ENCODE data around the gene SIX4. TPM values are rescaled to one million over a fixed set of nuclear protein-coding genes. Genes with fewer than 3 reads are reported as not detected.
A peak's percentile ranks its signal among the peaks of the same experiment; 100 is the strongest.

SIX4 gene
- total and polyA plus RNA-seq, 9 of the 15 experiments (the other 6 are each of a cell fraction or from before 2014, with no cell fraction given): 0.77 to 8.6 (median 5.6) TPM

DNA sequence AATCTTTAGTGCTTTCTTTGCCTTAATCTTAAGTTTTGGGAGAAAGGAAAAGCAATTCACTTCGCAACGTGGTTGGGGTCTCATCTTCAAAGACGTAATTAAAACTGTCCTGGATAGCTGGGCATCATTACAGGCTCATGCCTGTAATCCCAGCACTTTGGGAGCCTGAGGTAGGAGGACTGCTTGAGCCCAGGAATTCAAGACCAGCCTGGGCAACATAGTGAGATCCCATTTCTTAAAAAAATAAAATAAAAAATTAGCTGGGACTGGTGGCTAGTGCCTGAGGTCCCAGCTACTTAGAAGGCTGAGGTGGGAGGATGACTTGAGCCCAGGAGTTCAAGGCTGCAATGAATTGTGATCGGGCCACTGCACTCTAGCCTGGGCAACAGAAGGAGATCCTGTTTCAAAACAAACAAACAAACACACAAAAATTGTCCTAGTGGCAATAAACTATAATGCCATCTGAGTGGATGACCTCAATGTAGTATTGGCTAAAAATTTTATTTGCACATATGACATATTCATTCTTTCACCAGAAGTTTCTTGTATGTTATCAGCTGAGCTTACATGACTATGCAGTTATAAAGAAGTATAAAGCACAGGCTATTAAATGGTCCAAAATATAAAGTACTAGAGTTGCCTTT is 8.8 kb upstream of the SIX4 start:
- H3K9ac ChIP-seq (ENCODE audit: insufficient read depth in 1 of 2, low read depth in 2 of 2, low read length in 2 of 2): no peak overlapping the region
- H3K27ac ChIP-seq (ENCODE audit: extremely low read depth, low read depth, low read length): no peak overlapping the region
- no peak overlapping the region for H3K4me2 ChIP-seq (ENCODE audit: insufficient read depth, low read length)
- TF ChIP-seq FOXA3 (CRISPR knock-in tag; conservative IDR thresholded peaks at IDR 0.05 in 1 of 2, IDR thresholded peaks at IDR 0.05 in 1 of 2) (no peak), NFE2L1 (tag; IDR thresholded peaks at IDR 0.05; ENCODE audit: borderline replicate concordance, low read depth) (no peak), KDM5B (IDR thresholded peaks at IDR 0.05; ENCODE audit: insufficient replicate concordance, low read depth, low read length) (no peak), FOXJ2 (tag; IDR thresholded peaks at IDR 0.05) (no peak), ZNF76 (CRISPR knock-in tag; IDR thresholded peaks at IDR 0.05; ENCODE audit: borderline replicate concordance) (no peak), LARP7 (IDR thresholded peaks at IDR 0.05) (no peak), MTA3 (IDR thresholded peaks at IDR 0.05; ENCODE audit: borderline replicate concordance) (no peak), PPARD (CRISPR knock-in tag; IDR thresholded peaks at IDR 0.05) (no peak), TFAM (CRISPR knock-in tag; conservative IDR thresholded peaks at IDR 0.05) (no peak), ZNF121 (CRISPR knock-in tag; conservative IDR thresholded peaks at IDR 0.05) (peak; percentile 59), ZNF316 (IDR thresholded peaks at IDR 0.05) (0 out of 2 replicates have a peak, but pooled peaks have one; percentile 9), U2AF2 (optimal IDR thresholded peaks at IDR 0.05; ENCODE audit: low read depth, low read length) (no peak), ZKSCAN3 (CRISPR knock-in tag; IDR thresholded peaks at IDR 0.05) (no peak), GATAD2A (IDR thresholded peaks at IDR 0.05) (no peak)
- H3K9me3 ChIP-seq (replicated peaks; ENCODE audit: control insufficient read depth, insufficient read depth, low read depth, low read length): no peaks in the 10 kb centered on the region
- H3K27me3 ChIP-seq (ENCODE audit: control insufficient read depth in 2 of 2, insufficient read depth in 2 of 2, low read length in 2 of 2): no peaks in the 10 kb centered on the region
- no peak overlapping the region for H2AFZ ChIP-seq (ENCODE audit: low read depth, low read length)
- DNase-seq (ENCODE audit: extremely low read depth in 1 of 4, low spot score in 3 of 4) (no peak), ATAC-seq (no peak), FAIRE-seq (no peak)
- no peaks in the 10 kb centered on the region for H3K36me3 ChIP-seq (ENCODE audit: control insufficient read depth, insufficient read depth, low read length)
- H4K20me1 ChIP-seq (replicated peaks; ENCODE audit: control insufficient read depth, insufficient read depth, low read length): no peaks in the 10 kb centered on the region
- no peaks in the 10 kb centered on the region for H3K4me1 ChIP-seq (replicated peaks in 1 of 2; ENCODE audit: control insufficient read depth in 2 of 2, insufficient read depth in 2 of 2, low read length in 2 of 2)
- in situ Hi-C loops (cut with MboI): no loop called here
- H3K4me3 ChIP-seq: no peak overlapping the region
- intact Hi-C loops (cut with micrococcal nuclease): no loop called here
- BruUV-seq (replicated peaks): no TSS peak
- H3K79me2 ChIP-seq (ENCODE audit: control insufficient read depth, insufficient read depth, low read length): peaks cover 31% of the 10 kb centered on the region
- 39% methylated on average over 4 of the region's 4 CpGs for WGBS (ENCODE audit: insufficient coverage, low coverage, missing lambda C conversion rate)
- ChIA-PET CTCF (ENCODE audit: low intra/inter-chr PET ratio) (no interaction called here), POLR2A (interaction anchor here (1.8 kb wide), 1 partner anchor 9 kb away, joined by 9 read pairs; the partner anchor contains the start of gene SIX4)
- H3K9me1 ChIP-seq (ENCODE audit: control insufficient read depth, insufficient read depth, low read length): no peaks in the 10 kb centered on the region

All from K562 (cell line).